NCI-H2107 treated with DMSO at 0.1 percent for 48 hours (cell line): ENCODE measurements around the gene LBX2.

Experiments
- DNase-seq: peaks from one replicate; lab custom pipeline; 2025; ENCODE audit not compliant: unreplicated experiment; lab: John Stamatoyannopoulos, UW

The LBX2 gene, protein sequence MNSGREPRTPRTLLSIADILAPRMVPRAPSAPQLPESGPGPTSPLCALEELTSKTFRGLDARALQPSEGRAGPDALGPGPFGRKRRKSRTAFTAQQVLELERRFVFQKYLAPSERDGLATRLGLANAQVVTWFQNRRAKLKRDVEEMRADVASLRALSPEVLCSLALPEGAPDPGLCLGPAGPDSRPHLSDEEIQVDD

DNA sequence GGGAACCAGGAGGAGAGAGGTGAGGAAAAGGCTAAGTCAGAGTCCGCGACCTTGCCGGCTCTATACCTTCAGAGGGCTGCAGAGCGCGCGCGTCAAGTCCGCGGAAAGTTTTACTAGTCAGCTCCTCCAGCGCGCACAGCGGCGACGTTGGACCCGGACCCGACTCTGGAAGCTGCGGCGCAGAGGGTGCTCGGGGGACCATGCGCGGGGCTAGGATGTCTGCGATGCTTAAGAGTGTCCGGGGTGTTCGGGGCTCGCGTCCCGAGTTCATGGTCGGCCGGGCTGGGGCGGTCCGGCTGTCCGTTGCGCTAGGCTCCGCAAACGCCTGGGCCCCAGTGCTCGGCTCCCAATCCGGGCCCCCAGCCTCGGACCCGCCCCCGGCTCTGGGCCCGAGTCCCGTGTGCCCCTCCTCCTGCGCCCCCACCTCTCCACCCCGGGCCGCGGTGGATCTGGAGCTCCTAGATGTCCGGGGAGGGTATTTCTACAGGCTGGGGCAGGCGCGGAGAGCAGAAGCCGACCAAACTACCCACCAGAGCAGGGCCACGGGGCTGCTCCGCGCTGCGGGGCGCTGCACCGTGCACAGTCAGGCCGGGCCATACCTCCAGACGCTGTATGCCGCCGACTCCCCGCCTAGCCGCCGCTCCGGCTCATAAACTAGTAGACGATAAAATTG lies at the start of gene LBX2:
Gene LBX2, minus strand, starts transcription at position 337 of the 673 bp plus-strand sequence. Its CDS starts 66 bp downstream, at position 271.
- no peak for DNase-seq

DNA sequence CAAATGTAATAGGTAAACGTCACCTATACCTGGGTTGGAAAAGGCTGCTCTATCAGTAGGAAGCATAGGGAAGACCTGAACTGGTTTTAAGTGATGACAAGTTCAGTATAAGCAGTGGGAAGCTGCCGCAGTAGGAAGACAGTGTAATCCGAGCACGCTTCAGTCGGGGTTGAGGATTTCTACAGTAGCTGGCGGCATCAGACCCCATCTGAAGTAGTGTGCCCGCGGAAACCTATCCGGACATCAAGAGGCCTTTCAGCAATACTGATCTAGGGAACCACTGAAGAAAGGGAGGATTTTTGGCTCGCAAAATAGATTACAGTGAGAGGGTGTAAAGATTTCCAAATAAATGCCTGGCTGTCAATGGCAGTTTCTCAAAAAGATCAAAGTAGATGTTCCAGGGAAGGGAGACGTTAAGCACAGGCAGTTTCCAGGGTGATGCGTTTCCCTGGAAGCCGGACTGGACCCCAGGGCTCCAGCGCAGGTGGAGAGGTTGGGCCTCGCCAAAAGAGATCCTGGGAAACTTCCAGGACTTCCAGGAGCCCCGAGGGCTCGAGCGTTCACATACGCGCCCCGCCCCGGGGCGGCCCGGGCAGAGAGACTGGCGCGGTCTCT lies 49.0 kb upstream of the LBX2 start:
- DNase-seq: peak; percentile 51

DNA sequence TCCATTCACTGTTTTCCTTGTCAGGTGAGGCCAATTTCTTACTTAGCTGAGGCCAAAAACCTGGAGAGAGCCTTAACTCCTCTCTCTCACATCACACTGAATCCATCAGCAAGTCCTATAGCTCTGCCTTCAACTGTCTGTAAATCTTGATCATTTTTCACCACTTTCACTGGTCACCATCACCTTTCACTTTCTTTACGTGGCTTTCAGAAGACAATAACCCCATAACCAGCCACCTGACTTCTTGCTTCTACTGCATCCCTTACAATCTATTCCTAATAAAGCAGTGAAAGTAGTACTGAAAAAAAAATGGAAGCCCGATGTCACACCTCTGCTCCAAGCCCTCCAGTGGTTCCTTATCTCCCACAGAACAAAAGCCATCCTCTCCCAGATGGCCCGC lies 46.6 kb upstream of the LBX2 start:
- no peak for DNase-seq

DNA sequence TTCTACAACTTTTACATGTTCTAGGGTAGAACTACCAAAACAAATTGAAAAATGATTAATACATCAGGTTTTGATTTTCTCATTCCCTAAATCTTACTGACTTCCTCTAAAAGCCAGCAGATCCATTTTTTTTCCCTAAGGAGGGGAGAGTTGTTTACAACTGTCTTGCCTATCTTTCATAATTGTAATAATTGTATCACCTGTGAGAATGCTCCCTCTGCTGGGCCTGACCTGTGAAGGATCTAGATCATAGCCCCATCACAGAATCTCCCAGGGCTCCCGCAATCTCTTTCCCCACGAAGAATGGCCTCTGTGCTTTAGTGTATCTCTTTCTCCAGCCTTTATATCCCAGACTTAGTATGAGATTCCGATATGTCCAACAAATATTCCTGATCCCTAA lies 45.2 kb upstream of the LBX2 start:
- peak; percentile 1 for DNase-seq

DNA sequence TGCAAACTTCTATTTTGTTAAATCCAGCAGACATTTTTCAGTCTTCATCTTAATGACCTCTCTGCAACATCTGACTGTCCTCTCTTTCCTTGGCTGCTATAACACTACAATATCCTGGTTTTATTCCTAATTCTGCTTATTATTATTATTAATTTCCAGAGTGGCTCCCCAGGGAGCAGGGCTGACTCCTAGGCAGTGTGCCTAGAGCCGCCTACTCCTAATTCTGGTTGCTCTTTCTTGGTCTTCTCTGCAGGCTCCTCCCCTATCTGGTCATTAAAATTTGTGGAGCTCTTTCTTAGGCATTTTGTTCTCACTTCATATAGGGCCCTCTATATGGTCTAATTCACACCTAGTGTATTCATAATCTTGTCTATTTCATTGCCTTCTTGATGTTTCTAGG lies 43.6 kb upstream of the LBX2 start:
- DNase-seq: no peak

DNA sequence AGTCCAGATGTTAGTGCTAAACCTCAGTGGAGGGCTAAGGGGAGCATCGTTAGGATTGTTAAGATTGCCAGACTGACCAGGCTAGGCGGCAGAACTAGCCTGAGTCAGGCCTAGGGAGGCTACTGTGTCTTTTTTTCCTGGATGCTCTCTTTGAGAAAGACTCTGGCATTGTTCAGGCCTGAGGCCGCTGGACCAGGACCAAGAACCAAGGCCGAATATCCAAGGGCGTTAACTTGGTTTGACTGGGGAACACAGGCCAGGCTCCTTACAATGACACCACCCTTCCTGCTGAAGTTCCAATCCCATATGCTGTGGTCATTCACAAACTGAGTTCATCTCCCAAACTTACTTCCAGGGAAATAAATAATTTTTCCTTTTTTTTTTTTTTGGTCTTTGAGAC lies 40.9 kb upstream of the LBX2 start:
- DNase-seq: no peak

DNA sequence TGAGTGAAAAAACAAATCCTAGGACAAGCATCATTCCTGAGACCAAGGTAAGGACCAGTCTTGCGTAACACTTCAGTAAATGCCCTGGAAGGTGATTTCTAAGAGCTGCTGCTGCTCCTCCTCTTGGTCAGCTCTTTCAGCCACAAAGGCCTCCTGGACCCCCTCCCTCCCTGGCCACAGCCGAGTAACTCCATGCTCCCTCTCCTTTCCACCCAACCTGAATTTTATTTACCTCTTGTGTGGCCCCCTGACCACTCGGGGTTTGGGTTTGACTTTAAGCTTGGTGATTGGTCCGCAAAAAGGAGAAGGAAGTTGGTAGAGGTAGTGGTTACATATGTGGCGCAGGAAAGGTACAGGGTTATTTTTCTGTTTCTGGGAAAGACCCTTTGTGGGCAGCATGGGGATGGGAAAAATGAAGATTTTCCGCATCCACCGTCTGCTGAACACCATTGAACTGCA lies 39.5 kb upstream of the LBX2 start:
- no peak for DNase-seq

DNA sequence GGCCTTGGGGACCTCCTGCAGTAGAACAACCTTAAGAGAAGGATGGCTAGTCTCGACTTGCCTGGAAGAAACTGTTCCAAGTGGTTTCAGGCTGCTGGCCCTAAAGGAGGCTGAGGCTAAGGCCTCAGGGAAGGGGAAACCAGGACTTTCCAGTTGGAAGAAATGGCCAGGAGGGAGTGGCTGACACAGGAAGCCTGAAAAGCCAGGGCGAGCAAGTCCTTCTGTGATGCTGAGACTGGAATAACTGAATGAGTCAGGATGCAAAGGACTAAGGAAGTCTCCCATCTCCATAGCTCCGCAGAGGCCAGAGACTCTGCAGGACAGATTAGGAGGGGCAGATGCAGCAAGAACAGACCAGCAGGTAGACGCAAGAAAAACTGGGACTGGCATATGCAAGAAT lies 37.7 kb upstream of the LBX2 start:
- no peak for DNase-seq

DNA sequence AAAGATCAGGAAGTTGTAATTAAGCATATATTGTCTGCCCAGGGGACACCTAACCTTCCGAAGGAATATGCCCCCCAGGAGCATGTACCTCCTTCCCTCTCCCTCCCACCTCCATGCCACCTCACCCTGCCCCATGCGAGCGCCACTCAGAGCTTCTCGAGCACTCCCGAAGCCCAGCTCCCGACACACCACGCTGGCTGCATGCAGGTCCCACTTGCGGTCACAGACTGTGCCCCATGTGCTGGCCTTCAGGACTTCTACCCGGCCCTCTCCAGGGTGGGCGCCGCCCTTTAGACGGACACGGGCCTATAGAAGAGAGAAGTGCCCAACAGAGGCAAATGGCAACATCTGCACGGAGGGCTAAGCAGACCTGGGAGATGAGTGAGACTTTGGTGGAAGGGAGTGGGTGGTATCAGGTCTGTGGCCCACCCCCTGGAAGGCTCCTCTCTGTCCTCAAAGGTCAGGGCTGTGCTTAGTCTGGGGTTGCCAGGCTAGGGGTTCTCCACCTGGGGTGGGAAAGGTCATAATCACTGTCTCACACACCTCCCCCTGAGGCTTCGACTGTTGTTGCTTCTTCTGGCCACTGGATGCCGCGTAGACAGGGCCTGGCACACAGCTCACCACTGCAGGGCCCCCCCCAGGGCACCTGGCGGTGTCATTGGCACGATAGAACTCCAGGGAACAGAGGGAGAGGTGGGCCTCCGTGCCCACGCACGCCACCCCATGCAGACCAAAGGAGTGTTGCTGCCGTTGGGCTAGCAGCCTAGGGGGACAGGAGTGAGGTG lies 37.0 kb upstream of the LBX2 start:
- no peak for DNase-seq

DNA sequence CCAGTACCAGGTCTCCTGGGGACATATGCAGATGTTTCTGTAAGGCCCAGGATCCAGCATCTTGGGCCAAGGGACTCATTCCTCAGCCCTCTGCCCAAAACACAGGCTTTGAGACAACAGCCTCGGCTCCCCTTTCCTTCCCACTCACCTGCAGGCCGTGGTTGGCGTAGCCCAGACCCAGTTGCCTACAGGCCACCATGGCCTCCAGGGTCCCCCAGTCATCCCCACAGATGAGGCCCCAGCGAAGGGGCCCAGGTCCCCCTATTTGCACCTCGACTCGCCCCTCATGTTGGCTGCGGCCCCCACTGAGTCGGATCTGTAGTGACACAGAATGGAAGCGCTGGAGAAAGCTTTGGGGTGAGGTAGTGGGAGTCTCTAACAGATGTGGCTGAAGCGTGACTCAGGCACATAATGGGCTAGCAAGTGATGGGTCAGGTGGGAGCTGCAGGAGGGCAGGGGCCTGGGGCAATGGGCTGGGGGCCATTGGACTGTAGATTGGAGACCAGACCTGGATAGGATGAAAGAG lies 36.1 kb upstream of the LBX2 start:
- no peak for DNase-seq

DNA sequence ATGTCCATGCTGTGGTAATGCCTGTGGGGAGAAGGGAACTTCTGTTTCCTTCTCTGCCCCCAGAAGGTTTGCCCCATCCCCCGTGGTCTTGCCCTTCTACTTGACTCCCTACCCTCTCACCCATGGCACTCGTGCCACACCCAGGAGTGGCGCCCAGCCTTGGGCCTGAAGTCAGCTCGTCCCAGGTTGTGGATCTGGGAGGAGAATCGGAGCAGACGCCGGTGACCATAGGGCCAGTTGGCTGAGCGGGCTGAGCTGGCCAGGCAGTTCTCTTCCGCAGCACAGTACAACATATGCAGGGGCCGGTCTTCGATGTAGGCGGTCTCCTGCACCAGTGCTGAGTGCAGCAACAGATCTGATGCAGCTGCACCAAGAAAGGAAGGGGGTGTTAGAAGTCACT lies 35.0 kb upstream of the LBX2 start:
- DNase-seq: no peak

DNA sequence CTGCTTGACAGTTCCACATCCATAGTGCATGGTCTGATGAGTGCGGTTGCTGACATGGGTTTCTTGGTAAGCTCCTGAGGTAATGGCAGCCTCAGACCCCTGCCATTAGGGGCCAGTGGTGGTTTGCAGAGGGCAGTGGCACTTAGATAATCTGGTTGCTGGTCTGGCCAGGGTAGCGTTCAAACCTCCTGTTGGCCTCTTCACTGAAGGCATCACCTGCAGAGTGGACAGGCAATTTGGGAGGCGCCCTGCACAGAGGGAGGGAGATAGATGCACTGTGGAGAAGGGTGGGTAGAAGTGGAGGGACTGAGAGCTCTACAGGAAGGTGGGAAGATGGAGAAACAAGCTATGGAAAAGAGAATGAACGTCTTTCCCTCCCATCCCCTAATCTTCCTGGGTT lies 34.1 kb upstream of the LBX2 start:
- DNase-seq: no peak

DNA sequence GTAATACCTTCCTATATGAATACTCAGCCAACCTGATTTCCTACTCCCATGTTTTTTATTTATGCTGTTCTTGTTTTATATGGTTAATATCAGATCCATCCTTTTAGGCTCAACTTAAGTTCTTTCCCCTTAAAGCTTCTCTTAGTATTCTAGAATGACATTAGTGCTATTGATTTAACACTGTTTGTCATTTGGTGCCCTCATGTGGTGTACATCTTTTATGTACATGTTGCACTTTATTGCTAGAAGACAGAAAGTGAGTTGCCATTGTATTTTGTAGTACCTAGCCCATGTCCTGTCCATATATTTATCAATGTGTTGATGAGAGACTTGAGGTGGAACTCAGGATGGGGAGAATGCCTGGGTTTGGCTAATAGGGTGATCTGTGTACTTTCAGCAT lies 32.8 kb upstream of the LBX2 start:
- peak; percentile 29 for DNase-seq

DNA sequence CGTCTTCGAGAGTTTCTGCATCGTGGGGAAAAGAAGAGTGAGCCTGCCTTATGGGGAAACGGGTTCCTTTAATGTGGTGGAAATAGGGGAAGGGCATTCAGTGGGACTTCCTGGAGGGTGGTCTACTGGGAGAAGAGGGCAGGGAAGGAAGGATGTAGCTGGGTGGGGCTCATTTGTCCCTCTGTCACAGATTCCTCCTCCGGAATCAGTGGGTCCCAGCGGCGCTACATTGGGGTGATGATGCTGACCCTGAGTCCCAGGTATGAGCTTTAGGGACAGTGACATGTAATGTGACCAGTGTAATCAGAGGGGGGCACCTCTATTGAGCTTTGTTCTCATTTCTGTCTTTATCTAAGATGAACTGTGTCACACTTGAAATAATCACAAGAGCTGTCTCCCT lies 32.3 kb upstream of the LBX2 start:
- DNase-seq: no peak

DNA sequence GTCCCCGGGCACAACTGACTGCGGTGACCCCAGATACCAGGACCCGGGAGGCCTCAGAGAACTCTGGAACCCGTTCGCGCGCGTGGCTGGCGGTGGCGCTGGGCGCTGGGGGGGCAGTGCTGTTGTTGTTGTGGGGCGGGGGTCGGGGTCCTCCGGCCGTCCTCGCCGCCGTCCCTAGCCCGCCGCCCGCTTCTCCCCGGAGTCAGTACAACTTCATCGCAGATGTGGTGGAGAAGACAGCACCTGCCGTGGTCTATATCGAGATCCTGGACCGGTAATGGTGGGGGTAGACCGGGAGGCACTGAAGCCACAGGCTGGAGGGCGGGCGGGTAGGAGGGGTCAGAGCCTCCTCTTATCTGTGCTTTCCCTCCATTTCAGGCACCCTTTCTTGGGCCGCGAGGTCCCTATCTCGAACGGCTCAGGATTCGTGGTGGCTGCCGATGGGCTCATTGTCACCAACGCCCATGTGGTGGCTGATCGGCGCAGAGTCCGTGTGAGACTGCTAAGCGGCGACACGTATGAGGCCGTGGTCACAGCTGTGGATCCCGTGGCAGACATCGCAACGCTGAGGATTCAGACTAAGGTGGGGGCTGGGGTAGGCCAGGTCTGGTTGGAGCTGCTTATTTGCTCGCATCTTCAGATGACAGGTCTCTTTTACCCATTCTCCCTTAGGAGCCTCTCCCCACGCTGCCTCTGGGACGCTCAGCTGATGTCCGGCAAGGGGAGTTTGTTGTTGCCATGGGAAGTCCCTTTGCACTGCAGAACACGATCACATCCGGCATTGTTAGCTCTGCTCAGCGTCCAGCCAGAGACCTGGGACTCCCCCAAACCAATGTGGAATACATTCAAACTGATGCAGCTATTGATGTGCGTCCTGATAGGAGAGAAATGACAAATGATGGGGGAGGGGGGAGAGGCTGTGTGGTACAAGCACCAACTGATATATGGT lies 31.1 kb upstream of the LBX2 start:
- no peak for DNase-seq

DNA sequence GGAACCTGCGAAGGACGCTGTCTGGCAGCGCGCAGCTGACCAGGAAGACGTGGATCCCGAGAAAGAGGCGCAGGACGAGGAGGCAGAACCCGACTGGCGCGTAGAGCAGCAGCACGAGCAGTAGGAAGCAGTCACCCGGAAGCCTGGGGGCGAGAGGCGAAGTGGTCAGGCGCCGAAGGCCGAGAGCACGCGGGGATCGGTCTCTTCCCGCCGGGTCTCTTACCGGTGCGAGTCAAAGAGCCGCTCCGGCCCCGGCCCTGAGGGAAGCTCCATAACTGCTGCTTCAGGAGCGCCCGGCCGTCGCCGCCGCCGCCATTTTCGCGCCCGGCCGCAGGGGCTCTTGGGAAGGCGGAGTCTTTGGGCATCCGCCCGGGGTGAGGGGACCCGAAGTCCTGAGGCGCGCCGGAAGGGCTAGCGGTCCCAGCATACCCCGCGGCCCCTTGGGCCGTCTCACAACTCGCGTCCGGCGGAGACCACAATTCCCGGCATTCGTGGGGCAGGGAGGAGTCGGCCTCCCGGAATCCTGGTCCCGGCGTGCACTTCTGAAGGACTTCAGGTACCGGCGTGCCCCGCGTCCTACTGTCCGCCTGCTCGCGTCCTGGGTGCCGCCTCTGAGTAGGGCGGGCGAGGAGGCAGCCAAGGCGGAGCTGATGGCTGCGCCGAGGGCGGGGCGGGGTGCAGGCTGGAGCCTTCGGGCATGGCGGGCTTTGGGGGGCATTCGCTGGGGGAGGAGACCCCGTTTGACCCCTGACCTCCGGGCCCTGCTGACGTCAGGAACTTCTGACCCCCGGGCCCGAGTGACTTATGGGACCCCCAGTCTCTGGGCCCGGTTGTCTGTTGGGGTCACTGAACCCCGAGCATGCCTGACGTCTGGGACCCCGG lies 30.2 kb upstream of the LBX2 start, which contains the start of the genes AUP1 and HTRA2:
Gene AUP1, minus strand, starts transcription at position 350 of the 882 bp plus-strand sequence. Its CDS starts 77 bp downstream, at position 273.
Gene HTRA2, plus strand, starts transcription at position 577 of the 882 bp plus-strand sequence. Its CDS starts 74 bp downstream, at position 651.
- DNase-seq: peak; percentile 86

DNA sequence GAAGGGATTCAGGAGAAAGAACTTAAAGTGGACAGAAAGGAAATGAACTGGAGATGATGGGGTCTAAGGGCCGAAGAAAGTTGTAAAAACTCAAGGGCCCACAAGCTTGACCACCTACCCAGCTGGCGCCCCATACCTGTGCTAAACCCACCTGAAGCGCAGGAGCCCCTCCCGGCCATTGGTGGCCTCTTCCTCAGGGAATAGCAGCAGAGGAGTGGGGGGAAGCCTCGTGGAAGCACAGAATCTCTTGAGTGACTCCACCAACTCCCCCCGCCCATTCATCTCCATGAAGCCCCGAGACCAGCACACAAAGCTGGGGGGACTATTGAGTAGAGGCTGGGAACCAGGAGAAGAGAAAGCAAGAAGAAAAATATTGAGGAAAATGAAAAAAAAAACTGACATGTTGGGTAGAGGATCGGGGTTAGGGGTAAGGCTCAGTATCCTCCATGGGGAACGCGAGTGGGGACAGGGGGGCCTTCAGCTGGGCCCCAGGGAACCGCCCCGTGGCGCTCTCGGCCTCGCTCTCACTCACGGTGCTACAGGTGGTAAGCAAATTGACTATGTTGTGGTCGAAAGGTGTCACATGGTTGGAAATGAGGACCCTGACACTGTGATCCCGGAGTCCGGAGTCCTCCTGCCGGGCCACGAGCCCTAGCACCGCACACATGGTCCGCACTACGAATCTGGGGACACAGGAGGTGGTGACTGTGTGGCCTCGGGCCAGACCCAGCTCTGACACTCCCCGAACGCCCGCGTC lies 29.4 kb upstream of the LBX2 start:
- no peak for DNase-seq

DNA sequence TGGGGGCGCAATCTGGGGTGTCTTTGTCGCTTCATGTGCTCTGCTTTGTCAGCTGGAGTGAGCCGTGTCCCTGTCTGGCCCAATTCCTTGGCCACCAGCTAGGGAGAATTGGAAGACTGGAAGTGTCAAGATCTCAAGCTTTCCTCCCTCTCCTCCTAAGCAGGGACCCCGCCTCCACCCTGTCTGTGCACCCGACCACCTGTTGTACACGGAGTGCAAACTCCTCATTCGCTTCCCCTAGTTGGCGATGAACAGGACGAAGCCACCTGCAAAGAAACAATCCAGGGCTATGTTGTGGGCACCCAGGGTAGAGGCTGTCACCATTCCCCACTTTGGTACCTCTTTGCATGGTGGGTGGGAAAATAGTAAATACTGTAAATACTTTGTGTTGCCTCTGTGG lies 28.3 kb upstream of the LBX2 start:
- no peak for DNase-seq
